Neural cell (in vitro differentiated cells): ENCODE measurements around the gene SUCO. TPM values are rescaled to one million over a fixed set of nuclear protein-coding genes. Genes with fewer than 3 reads are reported as not detected.
A peak's percentile ranks its signal among the peaks of the same experiment; 100 is the strongest.

Source experiments
- H2AFZ ChIP-seq: fragments of 200-600, 300-800 bp; sonication (generic), shearing (Covaris generic); 2 replicates; pipeline ENCODE4 v1.6.0; 2014; ENCODE audit warnings: low read depth, mild to moderate bottlenecking, antibody characterized with exemption, low read length, moderate library complexity
- H3F3A ChIP-seq: fragments of 200-600 bp; shearing (Covaris generic); 2 replicates; pipeline ENCODE4 v1.6.1; 2016; ENCODE audit warnings: mild to moderate bottlenecking, moderate library complexity, mixed read lengths, antibody characterized with exemption, low read length; ENCODE audit not compliant: insufficient read depth, poor library complexity, severe bottlenecking
- H3K27ac ChIP-seq: fragments of 200-600, 300-800 bp; sonication (generic), shearing (Covaris generic); 2 replicates; pipeline ENCODE4 v1.5.1; 2014; ENCODE audit warnings: mild to moderate bottlenecking, low read length, moderate library complexity
- H3K27me3 ChIP-seq: fragments of 300-800, 200-600 bp; sonication (generic), shearing (Covaris generic); 2 replicates; pipeline ENCODE4 v1.6.0; 2014; ENCODE audit warnings: mild to moderate bottlenecking, low read depth, low read length, moderate library complexity; ENCODE audit not compliant: insufficient read depth
- H3K36me3 ChIP-seq: fragments of 300-800, 200-600 bp; sonication (generic), shearing (Covaris generic); 2 replicates; pipeline ENCODE4 v1.5.1; 2014; ENCODE audit warnings: mild to moderate bottlenecking, antibody characterized with exemption, low read length, moderate library complexity; ENCODE audit not compliant: insufficient read depth
- H3K4me2 ChIP-seq: fragments of 300-800, 200-600 bp; sonication (generic), shearing (Covaris generic); 2 replicates; pipeline ENCODE4 v1.6.0; 2014; ENCODE audit warnings: mild to moderate bottlenecking, low read length
- H3K4me3 ChIP-seq: fragments of 300-800, 200-600 bp; sonication (generic), shearing (Covaris generic); 2 replicates; pipeline ENCODE4 v1.5.1; 2014; ENCODE audit warnings: mild to moderate bottlenecking, low read length, moderate library complexity
- H3K79me2 ChIP-seq: fragments of 200-600 bp; shearing (Covaris generic); replicated peaks from 2 replicates; pipeline ENCODE4 v1.6.0; 2014; ENCODE audit warnings: mild to moderate bottlenecking, low read length, moderate library complexity; ENCODE audit not compliant: insufficient read depth
- H3K9ac ChIP-seq: fragments of 300-800, 200-600 bp; sonication (generic), shearing (Covaris generic); 2 replicates; pipeline ENCODE4 v1.6.1; 2016; ENCODE audit warnings: mild to moderate bottlenecking, low read length, mixed read lengths
- H3K9me2 ChIP-seq: fragments of 200-600 bp; shearing (Covaris generic); 2 replicates; pipeline ENCODE4 v1.6.1; 2016; ENCODE audit warnings: mild to moderate bottlenecking, low read length, mixed read lengths; ENCODE audit not compliant: insufficient read depth
- H3K9me3 ChIP-seq: fragments of 200-600, 300-800 bp; sonication (generic), shearing (Covaris generic); 2 replicates; pipeline ENCODE4 v1.6.1; 2016; ENCODE audit warnings: mild to moderate bottlenecking, mixed run types, low read length, moderate library complexity, mixed read lengths
- H4K20me1 ChIP-seq: fragments of 200-600 bp; shearing (Covaris generic); 2 replicates; pipeline ENCODE4 v1.6.1; 2016; ENCODE audit warnings: mild to moderate bottlenecking, mixed run types; ENCODE audit not compliant: insufficient read depth
- EP300 ChIP-seq: fragments of 450-650 bp; conservative IDR thresholded peaks from 2 replicates; pipeline ENCODE4 v1.6.1; 2014; ENCODE audit warnings: antibody characterized with exemption, mild to moderate bottlenecking, moderate library complexity; ENCODE audit not compliant: poor library complexity, severe bottlenecking
- EZH2 ChIP-seq: fragments of 200-600, 300-800 bp; shearing (Covaris generic), sonication (generic); IDR thresholded peaks from 2 replicates; pipeline ENCODE4 v1.6.1; 2014; ENCODE audit warnings: antibody characterized with exemption, low read length, borderline replicate concordance, mild to moderate bottlenecking; ENCODE audit not compliant: insufficient read depth, poor library complexity, severe bottlenecking
- MXI1 ChIP-seq: fragments of 450-650 bp; conservative IDR thresholded peaks from 2 replicates; pipeline ENCODE4 v1.6.1; 2014; ENCODE audit warnings: antibody characterized with exemption, mild to moderate bottlenecking; ENCODE audit not compliant: poor library complexity, severe bottlenecking
- POLR2AphosphoS5 ChIP-seq: IDR thresholded peaks from 2 replicates; pipeline ENCODE4 v1.6.1; 2012
- RAD21 ChIP-seq: fragments of 450-650 bp; conservative IDR thresholded peaks from 2 replicates; pipeline ENCODE4 v1.6.1; 2014; ENCODE audit warnings: antibody characterized with exemption, mild to moderate bottlenecking, moderate library complexity
- SMC3 ChIP-seq: fragments of 450-650 bp; conservative IDR thresholded peaks from 2 replicates; pipeline ENCODE4 v1.6.1; 2014; ENCODE audit warnings: antibody characterized with exemption, mild to moderate bottlenecking, moderate library complexity; ENCODE audit not compliant: poor library complexity
- TAF1 ChIP-seq: IDR thresholded peaks from 2 replicates; pipeline ENCODE4 v1.6.1; 2012; ENCODE audit warnings: low read depth
- polyA plus RNA-seq: library from polyadenylated mRNA; depleted of rRNA; stranded (reverse); fragments of >200 nt; gene quantifications from 2 replicates; pipeline ENCODE4 v1.2.3, GENCODE V29; 2014
- TF ChIP-seq, protein P1 (sequence below): fragments of 450-650 bp; IDR thresholded peaks from 2 replicates; pipeline ENCODE4 v1.5.1; 2014; ENCODE audit warnings: antibody characterized with exemption, mild to moderate bottlenecking, moderate library complexity; ENCODE audit not compliant: poor library complexity, severe bottlenecking
- TF ChIP-seq, protein P2 (sequence below): IDR thresholded peaks from 2 replicates; pipeline ENCODE4 v1.6.1; 2012; ENCODE audit warnings: borderline replicate concordance

The SUCO gene
- polyA plus RNA-seq, 1 donor from 2014 or later = 43.4 TPM

DNA sequence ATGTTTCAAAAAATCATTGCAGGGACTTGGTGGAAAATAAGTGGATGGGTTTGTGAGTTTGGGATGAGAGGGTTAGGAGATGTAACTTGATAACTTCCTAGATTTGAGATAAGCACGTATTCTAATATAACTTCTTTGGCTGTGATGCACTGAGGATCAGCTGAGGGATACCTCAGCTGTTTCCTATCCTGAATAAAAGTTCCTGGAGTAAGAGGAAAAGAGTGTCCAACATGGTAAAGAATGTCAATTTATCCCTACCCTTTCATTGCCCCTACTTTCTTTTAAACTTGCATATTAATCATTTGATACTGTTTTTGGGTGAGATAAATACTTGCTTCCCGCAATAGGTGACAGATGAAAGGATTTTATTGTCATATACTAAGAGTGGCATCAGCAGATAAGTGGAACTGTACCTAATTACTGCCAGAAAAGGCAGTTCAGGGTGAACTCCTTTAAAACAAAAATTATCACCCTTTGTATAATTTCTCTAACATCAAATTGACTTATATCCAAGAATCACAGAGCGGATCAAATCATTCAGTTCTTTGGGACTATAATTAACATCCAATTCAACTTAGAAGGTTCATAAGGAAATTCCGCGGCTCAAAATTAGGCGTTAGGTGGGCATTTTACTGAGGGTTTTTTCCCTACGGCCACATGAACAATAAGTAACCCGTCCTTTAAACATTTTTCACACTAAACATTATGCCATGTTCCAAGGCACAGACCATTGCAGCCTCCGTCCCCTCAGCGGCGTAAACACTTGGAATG, 1.4 kb upstream of the SUCO start:
- Histone ChIP-seq H2AFZ (peak overlapping the region; percentile 66), H3K36me3 (no peaks in the 10 kb centered on the region), H3K9ac (peak overlapping the region; percentile 94), H3K9me3 (no peaks in the 10 kb centered on the region), H3K27me3 (no peaks in the 10 kb centered on the region), H3K79me2 (peaks cover 27% of the 10 kb centered on the region), H4K20me1 (no peaks in the 10 kb centered on the region), H3K27ac (peak overlapping the region; percentile 92), H3K9me2 (no peaks in the 10 kb centered on the region), H3K4me3 (peak overlapping the region; percentile 87), H3K4me2 (peak overlapping the region; percentile 82), H3F3A (no peaks in the 10 kb centered on the region)
- TF ChIP-seq EP300 (no peak), EZH2 (no peak), POLR2AphosphoS5 (no peak), TAF1 (no peak), MXI1 (no peak), RAD21 (no peak), SMC3 (no peak)
- TF ChIP-seq, protein P1, sequence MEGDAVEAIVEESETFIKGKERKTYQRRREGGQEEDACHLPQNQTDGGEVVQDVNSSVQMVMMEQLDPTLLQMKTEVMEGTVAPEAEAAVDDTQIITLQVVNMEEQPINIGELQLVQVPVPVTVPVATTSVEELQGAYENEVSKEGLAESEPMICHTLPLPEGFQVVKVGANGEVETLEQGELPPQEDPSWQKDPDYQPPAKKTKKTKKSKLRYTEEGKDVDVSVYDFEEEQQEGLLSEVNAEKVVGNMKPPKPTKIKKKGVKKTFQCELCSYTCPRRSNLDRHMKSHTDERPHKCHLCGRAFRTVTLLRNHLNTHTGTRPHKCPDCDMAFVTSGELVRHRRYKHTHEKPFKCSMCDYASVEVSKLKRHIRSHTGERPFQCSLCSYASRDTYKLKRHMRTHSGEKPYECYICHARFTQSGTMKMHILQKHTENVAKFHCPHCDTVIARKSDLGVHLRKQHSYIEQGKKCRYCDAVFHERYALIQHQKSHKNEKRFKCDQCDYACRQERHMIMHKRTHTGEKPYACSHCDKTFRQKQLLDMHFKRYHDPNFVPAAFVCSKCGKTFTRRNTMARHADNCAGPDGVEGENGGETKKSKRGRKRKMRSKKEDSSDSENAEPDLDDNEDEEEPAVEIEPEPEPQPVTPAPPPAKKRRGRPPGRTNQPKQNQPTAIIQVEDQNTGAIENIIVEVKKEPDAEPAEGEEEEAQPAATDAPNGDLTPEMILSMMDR = no peak
- TF ChIP-seq, protein P2, sequence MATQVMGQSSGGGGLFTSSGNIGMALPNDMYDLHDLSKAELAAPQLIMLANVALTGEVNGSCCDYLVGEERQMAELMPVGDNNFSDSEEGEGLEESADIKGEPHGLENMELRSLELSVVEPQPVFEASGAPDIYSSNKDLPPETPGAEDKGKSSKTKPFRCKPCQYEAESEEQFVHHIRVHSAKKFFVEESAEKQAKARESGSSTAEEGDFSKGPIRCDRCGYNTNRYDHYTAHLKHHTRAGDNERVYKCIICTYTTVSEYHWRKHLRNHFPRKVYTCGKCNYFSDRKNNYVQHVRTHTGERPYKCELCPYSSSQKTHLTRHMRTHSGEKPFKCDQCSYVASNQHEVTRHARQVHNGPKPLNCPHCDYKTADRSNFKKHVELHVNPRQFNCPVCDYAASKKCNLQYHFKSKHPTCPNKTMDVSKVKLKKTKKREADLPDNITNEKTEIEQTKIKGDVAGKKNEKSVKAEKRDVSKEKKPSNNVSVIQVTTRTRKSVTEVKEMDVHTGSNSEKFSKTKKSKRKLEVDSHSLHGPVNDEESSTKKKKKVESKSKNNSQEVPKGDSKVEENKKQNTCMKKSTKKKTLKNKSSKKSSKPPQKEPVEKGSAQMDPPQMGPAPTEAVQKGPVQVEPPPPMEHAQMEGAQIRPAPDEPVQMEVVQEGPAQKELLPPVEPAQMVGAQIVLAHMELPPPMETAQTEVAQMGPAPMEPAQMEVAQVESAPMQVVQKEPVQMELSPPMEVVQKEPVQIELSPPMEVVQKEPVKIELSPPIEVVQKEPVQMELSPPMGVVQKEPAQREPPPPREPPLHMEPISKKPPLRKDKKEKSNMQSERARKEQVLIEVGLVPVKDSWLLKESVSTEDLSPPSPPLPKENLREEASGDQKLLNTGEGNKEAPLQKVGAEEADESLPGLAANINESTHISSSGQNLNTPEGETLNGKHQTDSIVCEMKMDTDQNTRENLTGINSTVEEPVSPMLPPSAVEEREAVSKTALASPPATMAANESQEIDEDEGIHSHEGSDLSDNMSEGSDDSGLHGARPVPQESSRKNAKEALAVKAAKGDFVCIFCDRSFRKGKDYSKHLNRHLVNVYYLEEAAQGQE = no peak

DNA sequence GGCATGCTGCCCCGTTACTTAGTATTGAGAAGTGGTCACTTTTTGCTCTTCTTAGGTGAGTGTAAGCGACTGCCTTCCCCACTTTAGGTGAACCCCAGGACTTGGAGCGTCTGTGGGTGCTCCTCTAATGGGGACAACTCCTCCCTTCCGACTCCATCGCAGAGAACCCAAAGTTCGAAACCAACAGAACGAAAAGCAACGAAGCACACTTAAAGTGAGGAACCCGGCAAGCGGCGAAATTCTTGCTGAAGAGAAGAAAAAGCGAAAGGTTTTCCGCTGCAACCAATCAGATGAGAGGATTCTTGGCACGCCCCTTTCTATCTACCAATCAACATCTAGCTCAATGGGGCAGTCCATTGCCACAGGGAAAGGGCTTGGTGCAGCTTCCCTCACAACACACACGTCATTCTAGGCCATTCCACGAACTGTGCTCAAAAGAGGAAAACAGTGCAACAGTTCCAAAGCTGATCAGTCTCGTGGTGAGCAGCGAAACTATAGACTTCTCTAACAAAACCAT, 709 bp upstream of the SUCO start:
- TF ChIP-seq MXI1 = peak; percentile 45
- TF ChIP-seq TAF1 = no peak
- TF ChIP-seq POLR2AphosphoS5 = peak; percentile 26
- Histone ChIP-seq H3K4me2 (peak overlapping the region; percentile 82), H3K4me3 (peak overlapping the region; percentile 87), H4K20me1 (no peaks in the 10 kb centered on the region), H3K27me3 (no peaks in the 10 kb centered on the region), H3K9ac (peak overlapping the region; percentile 94), H3F3A (no peaks in the 10 kb centered on the region), H3K9me2 (no peaks in the 10 kb centered on the region), H3K36me3 (no peaks in the 10 kb centered on the region), H3K9me3 (no peaks in the 10 kb centered on the region), H3K27ac (peak overlapping the region; percentile 92), H3K79me2 (peaks cover 34% of the 10 kb centered on the region), H2AFZ (peak overlapping the region; percentile 66)
